Right renal pelvis (tissue), 4 donors: ENCODE measurements around the gene TAP1. TPM values are rescaled to one million over a fixed set of nuclear protein-coding genes. Genes with fewer than 3 reads are reported as not detected.
A peak's percentile ranks its signal among the peaks of the same experiment; 100 is the strongest.
"Not testable (repeated sequence)": the region's sequence is repeated elsewhere in the genome, so short reads cannot be mapped to it uniquely, and the experiment has no call there.

Experiments used
- DNase-seq, 4 donors: peaks; one replicate each; pipeline ENCODE4 v3.0.0-alpha.2; 2013; ENCODE audit warnings: low read depth in 4 of 4, low spot score in 3 of 4, missing footprints in 1 of 4
- polyA plus RNA-seq, 4 donors: library from polyadenylated mRNA; unstranded; fragments of 120-200 nt; gene quantifications; one replicate each; pipeline ENCODE4 v1.2.1, GENCODE V29; 2013; ENCODE audit not compliant: insufficient read length in 4 of 4

Gene TAP1
- polyA plus RNA-seq, 4 donors, result 10.0 to 12.7 (median 10.8) TPM

DNA sequence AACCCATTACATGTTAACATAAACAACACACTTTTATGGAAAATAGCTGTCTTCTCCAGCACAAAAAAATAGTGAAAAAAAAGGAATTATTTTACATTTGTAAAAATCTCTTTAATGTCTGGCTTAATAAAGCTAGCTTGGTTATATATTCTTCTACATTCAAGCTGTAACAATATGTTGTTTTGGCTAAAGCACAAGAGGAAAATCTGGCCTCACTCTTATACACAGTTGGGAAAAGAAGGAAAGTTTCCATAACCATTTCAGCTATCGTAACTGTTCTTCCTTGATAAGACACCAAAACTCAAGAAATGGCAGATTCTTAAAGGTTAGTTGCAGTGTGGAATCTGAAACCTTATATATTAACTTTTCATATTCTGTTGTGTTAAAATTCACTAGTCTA lies 44.3 kb downstream of the TAP1 start:
- no peak for DNase-seq

DNA sequence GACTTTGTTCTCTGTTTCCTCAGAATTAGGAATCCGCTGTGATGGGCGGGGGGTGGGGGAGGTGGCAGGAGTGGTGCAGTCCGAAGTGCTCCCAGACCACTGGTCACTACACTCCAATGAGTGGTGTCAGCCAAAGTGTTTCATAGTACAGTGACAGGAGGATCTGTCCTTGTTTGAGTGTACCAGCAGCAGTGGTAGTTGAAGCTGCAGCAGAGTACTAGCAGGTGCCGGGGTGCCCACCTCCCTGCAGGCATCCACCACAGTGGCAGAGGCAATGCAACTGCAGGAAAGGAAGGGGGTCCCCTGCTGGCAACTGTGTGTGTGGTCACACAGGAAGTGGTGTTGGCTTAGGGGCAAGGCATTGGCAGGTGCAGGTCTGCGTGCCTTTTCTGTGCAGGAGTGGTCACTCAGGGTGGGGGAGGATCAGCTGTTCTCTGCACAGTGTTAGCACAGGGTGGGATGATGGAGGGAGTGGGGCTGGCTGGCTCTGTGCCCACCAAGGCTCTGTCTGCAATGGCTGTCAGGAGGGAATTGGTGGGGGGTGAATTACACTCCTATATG lies 46.4 kb downstream of the TAP1 start:
- no peak for DNase-seq

DNA sequence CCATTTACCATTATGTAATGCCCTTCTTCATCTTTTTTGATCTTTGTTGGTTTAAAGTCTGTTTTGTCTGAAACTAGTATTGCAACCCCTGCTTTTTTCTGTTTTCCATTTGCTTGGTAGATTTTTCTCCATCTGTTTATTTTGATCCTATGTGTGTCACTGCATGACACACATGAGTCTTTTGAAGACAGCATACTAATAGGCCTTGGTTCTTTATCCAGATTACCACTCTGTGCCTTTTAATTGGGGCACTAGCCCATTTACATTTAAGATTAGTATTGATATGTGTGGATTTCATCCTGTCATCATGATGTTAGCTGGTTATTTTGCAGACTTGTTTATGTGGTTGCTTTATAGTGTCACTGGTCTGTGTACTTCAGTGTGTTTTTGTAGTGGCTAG lies 48.1 kb downstream of the TAP1 start:
- not testable (repeated sequence) for DNase-seq

DNA sequence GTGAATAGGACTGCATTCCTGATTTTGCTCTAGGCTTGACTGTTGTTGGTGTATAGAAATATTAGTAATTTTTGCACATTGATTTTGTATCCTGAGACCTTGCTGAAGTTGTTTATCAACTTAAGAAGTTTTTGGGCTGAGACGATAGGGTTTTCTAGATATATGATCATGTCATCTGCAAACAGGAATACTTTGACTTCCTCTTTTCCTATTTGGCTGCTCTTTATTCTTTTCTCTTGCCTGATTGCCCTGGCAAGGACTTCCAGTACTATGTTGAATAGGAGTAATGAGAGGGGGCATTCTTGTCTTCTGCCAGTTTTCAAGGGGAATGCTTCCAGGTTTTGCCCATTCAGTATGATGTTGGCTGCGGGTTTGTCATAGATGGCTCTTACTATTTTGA lies 50.1 kb downstream of the TAP1 start:
- DNase-seq, result no peak

DNA sequence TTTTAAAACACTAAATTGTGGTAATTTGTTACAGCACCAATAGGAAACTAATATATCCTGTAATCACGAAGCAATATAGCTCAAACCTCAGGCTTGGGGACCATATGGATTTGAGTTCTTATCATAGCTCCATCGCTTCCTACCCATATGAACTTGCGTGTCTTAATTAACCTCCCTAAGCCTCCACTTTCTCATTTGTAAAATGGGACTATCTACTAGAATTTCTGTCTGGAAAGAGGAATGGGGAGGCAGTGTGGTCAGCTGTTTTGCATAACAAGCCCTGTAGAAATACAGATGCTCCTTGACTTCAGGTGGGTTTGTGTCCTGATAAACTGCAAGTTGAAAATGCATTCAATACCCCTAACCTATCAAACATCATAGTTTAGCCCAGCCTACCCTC lies 53.8 kb downstream of the TAP1 start:
- DNase-seq, result no peak

DNA sequence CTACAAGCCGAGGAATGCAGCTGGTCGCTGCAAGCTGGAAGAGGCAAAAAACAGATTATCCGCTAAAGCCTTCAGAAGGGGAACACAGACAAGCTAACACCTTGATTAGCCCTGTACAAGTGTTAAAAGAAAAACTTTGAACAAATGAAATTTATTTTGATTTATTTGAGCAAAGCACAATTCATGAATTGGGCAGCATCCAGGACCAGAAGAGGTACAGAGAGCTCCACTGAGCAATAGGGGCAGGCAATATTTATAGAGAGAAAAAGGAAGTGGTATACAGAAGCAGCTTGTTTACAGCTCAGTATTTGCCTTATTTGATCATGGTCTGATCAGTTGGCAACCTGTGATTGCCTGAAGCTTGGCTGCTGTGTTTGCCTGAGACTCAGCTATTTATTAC lies 54.3 kb downstream of the TAP1 start:
- DNase-seq, result no peak

DNA sequence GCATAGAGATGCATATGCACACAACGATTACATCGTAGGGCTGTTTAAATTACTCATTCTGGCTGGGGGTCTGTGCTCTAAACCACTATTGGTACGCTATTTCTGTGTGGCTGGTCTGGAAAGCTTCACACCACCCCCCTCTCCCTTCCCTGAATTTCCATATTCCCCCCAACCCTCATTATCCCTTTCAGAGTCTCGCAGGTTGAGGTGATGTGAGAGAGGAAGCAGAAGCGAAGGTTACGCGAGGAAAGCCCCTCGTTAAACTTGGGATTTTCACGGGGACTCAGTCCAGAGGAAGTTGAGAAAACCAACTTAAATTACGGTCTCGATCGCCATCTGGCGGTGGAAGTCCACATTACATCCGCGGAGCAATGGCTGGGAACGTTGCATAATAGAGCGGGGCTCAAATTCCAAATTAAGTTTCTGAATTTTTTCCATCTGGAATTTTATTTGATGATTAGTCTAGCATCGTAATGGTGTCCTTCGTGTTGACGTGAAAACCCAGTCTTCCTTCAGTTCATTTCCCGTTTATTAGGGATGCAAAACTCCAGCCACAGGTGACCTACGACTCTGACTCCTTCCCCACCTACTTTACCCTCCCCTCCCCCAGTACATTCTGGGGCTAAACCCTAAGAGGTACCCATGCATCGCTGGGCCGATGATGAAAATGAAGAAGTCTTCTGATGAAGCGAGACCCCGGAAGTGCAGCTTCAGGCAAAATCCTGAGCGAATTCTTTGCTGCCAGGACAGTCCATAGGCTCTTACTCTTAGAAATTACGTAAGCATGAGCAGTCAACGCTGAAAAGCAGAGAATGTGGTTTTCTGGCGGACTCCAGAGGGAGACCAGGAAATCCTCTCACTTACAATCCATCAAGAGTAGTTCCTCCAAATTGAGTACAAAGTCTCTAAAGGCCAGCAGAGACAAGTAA lies 56.4 kb downstream of the TAP1 start:
- DNase-seq, result peak; percentile 45 to 65 (median 58)

Other genes with a start within 250 kb of the TAP1 start
- 1 to 10 TPM; 2.7 to 6.7 (median 3.6) TPM for gene HLA-DQA1, start 216.3 kb downstream of the TAP1 start, polyA plus RNA-seq
- gene HLA-DQB1, start 187.0 kb downstream of the TAP1 start, polyA plus RNA-seq, result 1 to 10 TPM; 4.4 to 8.3 (median 6.1) TPM
- under 1 TPM in 2 of 4 donors, not detected in 2; 0.14 to 0.38 TPM for gene HLA-DQA2, start 112.3 kb downstream of the TAP1 start, polyA plus RNA-seq
- gene HLA-DQB2, start 90.2 kb downstream of the TAP1 start, polyA plus RNA-seq, result 1 to 10 TPM in 1 of 4 donors, under 1 TPM in 2, not detected in 1; 0.83 to 1.7 (median 0.89) TPM
- under 1 TPM in 3 of 4 donors, not detected in 1; 0.13 to 0.19 (median 0.15) TPM for gene HLA-DOB, start 36.7 kb downstream of the TAP1 start, polyA plus RNA-seq
- gene TAP2, start 15.0 kb downstream of the TAP1 start, polyA plus RNA-seq, result 10 to 100 TPM; 11.9 to 14.8 (median 12.8) TPM
- gene PSMB8, start 9.7 kb downstream of the TAP1 start, polyA plus RNA-seq, result 10 to 100 TPM; 24.1 to 25.5 (median 24.5) TPM
- 1 to 10 TPM; 5.7 to 7.4 (median 6.0) TPM for gene PSMB9, start 488 bp upstream of the TAP1 start, polyA plus RNA-seq
- 10 to 100 TPM; 70.0 to 77.3 (median 73.0) TPM for gene HLA-DMB, start 87.3 kb upstream of the TAP1 start, polyA plus RNA-seq
- 10 to 100 TPM; 15.9 to 19.1 (median 17.2) TPM for gene HLA-DMA, start 99.4 kb upstream of the TAP1 start, polyA plus RNA-seq
- gene BRD2, start 114.9 kb upstream of the TAP1 start, polyA plus RNA-seq, result 100 to 1,000 TPM; 308 to 347 (median 326) TPM
- 1 to 10 TPM; 4.7 to 5.8 (median 5.1) TPM for gene HLA-DOA, start 155.9 kb upstream of the TAP1 start, polyA plus RNA-seq
- 10 to 100 TPM; 17.9 to 37.0 (median 19.2) TPM for gene HLA-DPA1, start 219.9 kb upstream of the TAP1 start, polyA plus RNA-seq
- 10 to 100 TPM; 18.4 to 24.2 (median 21.3) TPM for gene HLA-DPB1, start 222.3 kb upstream of the TAP1 start, polyA plus RNA-seq